AG09309 (cell line): ENCODE measurements around the gene TNFAIP8.

ENCODE experiments used
- DNase-seq: peaks from one replicate; pipeline ENCODE4 v3.0.0-alpha.2; 2010; ENCODE audit warnings: low read depth
- H3K4me3 ChIP-seq: 2 replicates; pipeline ENCODE4 v1.5.1; 2011; ENCODE audit warnings: mild to moderate bottlenecking, low read depth, low read length, moderate library complexity; ENCODE audit not compliant: control insufficient read depth
- CTCF ChIP-seq: IDR thresholded peaks from 2 replicates; pipeline ENCODE4 v1.5.1; 2011; ENCODE audit warnings: mild to moderate bottlenecking, low read depth, low read length, inconsistent platforms; ENCODE audit not compliant: insufficient read depth, control insufficient read depth; ENCODE audit errors: missing control alignments

The TNFAIP8 gene

GRCh38 chr5:119358901-119359603 is 3.2 kb downstream of the TNFAIP8 start:
- no peak overlapping the region for H3K4me3 ChIP-seq
- no peak for TF ChIP-seq CTCF
- DNase-seq: no peak

- no peak for DNase-seq
- no peak overlapping the region for H3K4me3 ChIP-seq
- TF ChIP-seq CTCF: no peak
Measured at GRCh38 chr5:119359737-119360413, 4.1 kb downstream of the TNFAIP8 start.

- peak; percentile 46 for DNase-seq
- H3K4me3 ChIP-seq: no peak overlapping the region
- TF ChIP-seq CTCF: no peak
Measured at GRCh38 chr5:119360905-119361593, 5.2 kb downstream of the TNFAIP8 start.

GRCh38 chr5:119361594-119362125 is 5.8 kb downstream of the TNFAIP8 start:
- H3K4me3 ChIP-seq: no peak overlapping the region
- no peak for TF ChIP-seq CTCF
- DNase-seq: no peak

GRCh38 chr5:119362714-119363113 is 6.9 kb downstream of the TNFAIP8 start:
- DNase-seq: no peak
- TF ChIP-seq CTCF: no peak
- no peak overlapping the region for H3K4me3 ChIP-seq

- no peak for DNase-seq
- no peak for TF ChIP-seq CTCF
Measured at GRCh38 chr5:119363271-119363670, 7.5 kb downstream of the TNFAIP8 start.

More at GRCh38 chr5:119363271-119363670, 7.5 kb downstream of the TNFAIP8 start:
- H3K4me3 ChIP-seq: no peak overlapping the region
